Measurements from ENCODE around the gene PNMA8B. TPM values are rescaled to one million over a fixed set of nuclear protein-coding genes. Genes with fewer than 3 reads are reported as not detected.

The PNMA8B gene
- total RNA-seq, 1 experiment from 2014 or later = 1.5 TPM

DNA sequence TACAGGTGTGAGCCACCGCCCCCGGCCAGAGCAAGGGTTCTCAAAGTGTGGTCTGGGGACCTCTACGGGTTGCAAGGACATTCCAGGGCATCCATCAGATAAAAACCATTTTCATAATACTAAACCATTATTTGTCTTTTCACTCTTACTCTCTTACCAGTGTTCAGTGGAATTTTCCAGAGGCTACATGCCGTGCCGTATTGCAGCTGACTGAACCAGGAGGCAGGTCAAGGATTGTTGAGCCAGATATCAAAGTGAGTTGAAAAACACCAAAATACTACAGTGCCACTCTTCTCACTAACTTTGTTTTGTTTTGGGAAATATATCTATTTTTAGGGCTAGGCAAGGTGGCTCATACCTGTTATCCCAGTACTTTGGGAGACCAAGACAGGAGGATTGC is 7.2 kb upstream of the PNMA8B start:
- TF ChIP-seq, protein P1, sequence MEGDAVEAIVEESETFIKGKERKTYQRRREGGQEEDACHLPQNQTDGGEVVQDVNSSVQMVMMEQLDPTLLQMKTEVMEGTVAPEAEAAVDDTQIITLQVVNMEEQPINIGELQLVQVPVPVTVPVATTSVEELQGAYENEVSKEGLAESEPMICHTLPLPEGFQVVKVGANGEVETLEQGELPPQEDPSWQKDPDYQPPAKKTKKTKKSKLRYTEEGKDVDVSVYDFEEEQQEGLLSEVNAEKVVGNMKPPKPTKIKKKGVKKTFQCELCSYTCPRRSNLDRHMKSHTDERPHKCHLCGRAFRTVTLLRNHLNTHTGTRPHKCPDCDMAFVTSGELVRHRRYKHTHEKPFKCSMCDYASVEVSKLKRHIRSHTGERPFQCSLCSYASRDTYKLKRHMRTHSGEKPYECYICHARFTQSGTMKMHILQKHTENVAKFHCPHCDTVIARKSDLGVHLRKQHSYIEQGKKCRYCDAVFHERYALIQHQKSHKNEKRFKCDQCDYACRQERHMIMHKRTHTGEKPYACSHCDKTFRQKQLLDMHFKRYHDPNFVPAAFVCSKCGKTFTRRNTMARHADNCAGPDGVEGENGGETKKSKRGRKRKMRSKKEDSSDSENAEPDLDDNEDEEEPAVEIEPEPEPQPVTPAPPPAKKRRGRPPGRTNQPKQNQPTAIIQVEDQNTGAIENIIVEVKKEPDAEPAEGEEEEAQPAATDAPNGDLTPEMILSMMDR (conservative IDR thresholded peaks at IDR 0.05) = no peak
- Mint-ChIP-seq H3K27ac (no peak overlapping the region), H3K9me3 (no peaks in the 10 kb centered on the region), H3K27me3 (ENCODE audit: low read depth) (peaks cover 16% of the 10 kb centered on the region), H3K4me3 (no peak overlapping the region), H3K4me1 (no peaks in the 10 kb centered on the region), H3K36me3 (ENCODE audit: insufficient read depth in 1 of 3, low read depth in 3 of 3) (no peaks in the 10 kb centered on the region)
- H2AK5ac ChIP-seq (ENCODE audit: insufficient read length, low read length) = no peak overlapping the region
- no peak overlapping the region for H3T11ph ChIP-seq (ENCODE audit: low read length)
- H3K27ac ChIP-seq (ENCODE audit: insufficient read length, low read depth, low read length) = no peak overlapping the region
- no peak overlapping the region for H3K4me2 ChIP-seq (ENCODE audit: insufficient read depth, insufficient read length, low read length)
- no peaks in the 10 kb centered on the region for H3K9me3 ChIP-seq (ENCODE audit: control insufficient read depth, low read depth, low read length)
- H3K4ac ChIP-seq (ENCODE audit: low read depth, low read length) = no peak overlapping the region
- H3K4me1 ChIP-seq (ENCODE audit: insufficient read depth, low read length) = no peaks in the 10 kb centered on the region
- H3K27me3 ChIP-seq (ENCODE audit: insufficient read depth, low read length) = no peaks in the 10 kb centered on the region
- no peak overlapping the region for H4K5ac ChIP-seq (ENCODE audit: insufficient read length, low read depth, low read length)
- H4K8ac ChIP-seq (replicated peaks; ENCODE audit: insufficient read length, low read depth, low read length) = no peak overlapping the region
- H3K23me2 ChIP-seq (ENCODE audit: insufficient read length, low read depth, low read length, poor library complexity, severe bottlenecking) = no peaks in the 10 kb centered on the region
- H2BK15ac ChIP-seq (ENCODE audit: low read depth, low read length) = no peak overlapping the region
- H3K14ac ChIP-seq (ENCODE audit: insufficient read depth, low read length) = no peak overlapping the region
- H4K91ac ChIP-seq (ENCODE audit: insufficient read length, low read depth, low read length) = no peak overlapping the region
- DNase-seq = no peak
- H4K20me1 ChIP-seq (ENCODE audit: control insufficient read depth, insufficient read depth, insufficient read length) = no peaks in the 10 kb centered on the region
- no peak overlapping the region for H2BK12ac ChIP-seq (ENCODE audit: insufficient read length, low read depth, low read length)
- no peaks in the 10 kb centered on the region for H3K79me2 ChIP-seq (ENCODE audit: insufficient read depth, low read length)
- no peak overlapping the region for H2AFZ ChIP-seq (ENCODE audit: low read length)
- H3K18ac ChIP-seq (ENCODE audit: insufficient read length, low read depth, low read length) = no peak overlapping the region
- H2BK5ac ChIP-seq (ENCODE audit: insufficient read length, low read length) = no peak overlapping the region
- no CpG with 5 or more reads among the region's 5 CpGs for WGBS (ENCODE audit: extremely low coverage, insufficient read length, low lambda C conversion rate)
- no peak overlapping the region for H3K23ac ChIP-seq (ENCODE audit: insufficient read length, low read depth, low read length)
- H3K56ac ChIP-seq (ENCODE audit: insufficient read length, low read depth, low read length) = no peak overlapping the region
- no peaks in the 10 kb centered on the region for H3K79me1 ChIP-seq (ENCODE audit: insufficient read depth, low read depth, low read length, poor library complexity, severe bottlenecking)
- H2BK20ac ChIP-seq (ENCODE audit: low read depth, low read length, poor library complexity, severe bottlenecking) = no peak overlapping the region
- H3K9ac ChIP-seq (ENCODE audit: extremely low read depth, insufficient read length, low read length) = no peak overlapping the region
- H2BK120ac ChIP-seq (ENCODE audit: low read depth, low read length, poor library complexity, severe bottlenecking) = no peak overlapping the region
